K562 (cell line): ENCODE data around the gene NEURL4. TPM values are rescaled to one million over a fixed set of nuclear protein-coding genes. Genes with fewer than 3 reads are reported as not detected.

Experiments
- ASH1L ChIP-seq: fragments of 450-650 bp; IDR thresholded peaks from 2 replicates; pipeline ENCODE4 v1.6.1; 2018; ENCODE audit warnings: borderline replicate concordance, mild to moderate bottlenecking, low read depth; ENCODE audit not compliant: partially characterized antibody
- BHLHE40 ChIP-seq: IDR thresholded peaks from 2 replicates; pipeline ENCODE4 v1.6.1; 2011; ENCODE audit warnings: low read length, improper control_type of control experiment
- BRF1 ChIP-seq: IDR thresholded peaks from 3 replicates; pipeline ENCODE4 v1.6.1; 2011; ENCODE audit warnings: borderline replicate concordance, mild to moderate bottlenecking; ENCODE audit not compliant: insufficient read length; ENCODE audit errors: extremely low read depth
- CBX5 ChIP-seq: IDR thresholded peaks from 2 replicates; pipeline ENCODE4 v1.6.1; 2014; ENCODE audit warnings: low read depth, borderline replicate concordance
- LARP7 ChIP-seq: fragments of 450-650 bp; IDR thresholded peaks from 2 replicates; pipeline ENCODE4 v1.6.1; 2016
- MYBL2 ChIP-seq, 2 experiments: fragments of 450-650 bp in 1 of 2; sonication (generic) in 1 of 2; formaldehyde crosslinking in 1 of 2; IDR thresholded peaks; 2 replicates each; pipeline versions ENCODE4 v1.6.1 to v1.8.1; 2017 to 2022; ENCODE audit warnings: borderline replicate concordance in 1 of 2, inconsistent platforms in 1 of 2, low read depth in 1 of 2, mild to moderate bottlenecking in 1 of 2, missing genetic modification reagents in 1 of 2, moderate library complexity in 1 of 2
- RAD21 ChIP-seq, 2 experiments: fragments of 250-450 bp in 1 of 2; fragments of 450-650 bp in 1 of 2; sonication (Bioruptor Pico) in 1 of 2; formaldehyde crosslinking in 1 of 2; IDR thresholded peaks in 1 of 2; conservative IDR thresholded peaks in 1 of 2; 2 replicates each; pipeline versions ENCODE4 v1.4.0 to v1.8.0; 2020 to 2022; ENCODE audit warnings: mild to moderate bottlenecking in 2 of 2, moderate library complexity in 1 of 2
- RBM14 ChIP-seq: fragments of 200-400 bp; formaldehyde crosslinking; IDR thresholded peaks from 2 replicates; pipeline ENCODE4 v1.6.1; 2018; ENCODE audit warnings: low read depth, mild to moderate bottlenecking, low read length, moderate library complexity, borderline replicate concordance; ENCODE audit not compliant: insufficient read depth
- SNIP1 ChIP-seq: fragments of 450-650 bp; IDR thresholded peaks from 2 replicates; pipeline ENCODE4 v1.7.1; 2017; ENCODE audit warnings: low read depth, mild to moderate bottlenecking
- SUPT5H ChIP-seq: fragments of 450-650 bp; IDR thresholded peaks from 2 replicates; pipeline ENCODE4 v1.6.1; 2016
- WHSC1 ChIP-seq: IDR thresholded peaks from one replicate; pipeline ENCODE4 v1.6.1; 2012; ENCODE audit warnings: low read length, control low read depth, inconsistent platforms
- ZNF282 ChIP-seq: sonication (generic); formaldehyde crosslinking; IDR thresholded peaks from 2 replicates; pipeline ENCODE4 v1.8.1; 2023; ENCODE audit warnings: missing genetic modification reagents
- ZNF354B ChIP-seq: fragments of 250-450 bp; sonication (Bioruptor Pico); IDR thresholded peaks from 2 replicates; pipeline ENCODE4 v1.4.0; 2020
- polyA plus RNA-seq, 8 experiments: library from polyadenylated mRNA; depleted of rRNA in 4 of 8; stranded (reverse) in 5 of 8; unstranded in 3 of 8; fragments of >200 nt; fragmentation: Nextera tagmentation in 2 of 8; fragmentation: Illumina TruSeq in 1 of 8; extraction: Ambion mirVana in 2 of 8; extraction: Trizol in 1 of 8; gene quantifications; 2 replicates each; pipeline versions ENCODE4 v1.2.1 to v1.2.3, GENCODE V29; 2011 to 2014; ENCODE audit warnings: inconsistent platforms in 1 of 8, missing spikeins in 1 of 8
- total RNA-seq, 7 experiments: library from RNA; depleted of rRNA in 6 of 7; stranded (reverse); fragments of >200 nt in 6 of 7; fragmentation: Illumina TruSeq in 2 of 7; extraction: Trizol in 2 of 7; gene quantifications; 2 replicates each; pipeline versions ENCODE4 v1.2.1 to v1.2.3, GENCODE V29; 2011 to 2021; ENCODE audit warnings: low replicate concordance in 1 of 7
- TF ChIP-seq, protein P1 (sequence below): fragments of 200-800 bp; sonication (Bioruptor generic); IDR thresholded peaks from 2 replicates; pipeline ENCODE4 v1.6.1; 2017; ENCODE audit warnings: missing genetic modification characterization, missing compliant biosample characterization
- TF ChIP-seq, protein P2 (sequence below), 2 experiments: fragments of 250-450 bp in 1 of 2; fragments of 450-650 bp in 1 of 2; sonication (Bioruptor Pico) in 1 of 2; IDR thresholded peaks; 2 replicates each; pipeline versions ENCODE4 v1.6.1 to v1.8.0; 2016 to 2021; ENCODE audit warnings: mild to moderate bottlenecking in 2 of 2, moderate library complexity in 2 of 2, missing compliant biosample characterization in 1 of 2, missing genetic modification characterization in 1 of 2
- TF ChIP-seq, protein P3 (sequence below), 2 experiments: fragments of 450-650 bp in 1 of 2; sonication (generic) in 1 of 2; formaldehyde crosslinking in 1 of 2; IDR thresholded peaks; 2 replicates each; pipeline versions ENCODE4 v1.7.1 to v1.9.0; 2016 to 2022; ENCODE audit warnings: inconsistent platforms in 1 of 2, mild to moderate bottlenecking in 1 of 2, missing genetic modification reagents in 1 of 2

NEURL4 gene
- total and polyA plus RNA-seq, 9 of the 15 experiments (the other 6 are each of a cell fraction or from before 2014, with no cell fraction given), result 0.08 to 37.4 (median 11.5) TPM

DNA sequence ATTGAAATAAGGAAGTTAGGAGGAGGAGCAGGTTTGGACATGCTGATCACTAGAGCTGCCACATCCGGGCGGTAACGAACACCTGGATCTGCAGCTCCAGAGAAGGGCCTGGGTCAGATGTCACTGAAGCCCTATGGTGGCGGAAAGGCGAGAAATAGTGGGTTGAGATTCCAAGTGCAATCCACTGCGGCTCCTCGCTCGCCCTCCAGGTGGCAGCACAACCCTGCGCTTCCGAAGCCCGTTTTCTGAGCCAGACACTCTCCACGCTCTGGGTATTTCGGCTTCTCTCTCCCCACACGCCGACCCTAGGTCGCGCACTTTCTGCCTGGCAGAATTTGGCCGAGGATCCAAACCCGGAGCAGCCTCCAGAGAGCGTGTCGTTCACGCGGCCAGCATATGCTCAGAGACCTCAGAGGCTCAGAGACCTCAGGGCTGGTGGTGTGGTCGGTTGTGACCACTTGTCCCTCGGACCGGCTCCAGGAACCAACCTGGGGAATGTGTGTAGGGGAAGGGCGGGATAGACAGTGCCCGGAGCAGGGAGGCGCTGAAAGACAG, 48.5 kb downstream of the NEURL4 start (continued):
- TF ChIP-seq LARP7 (0 out of 2 replicates have a peak, but pooled peaks have one; percentile 35), CBX5 (no peak), BRF1 (no peak), SNIP1 (no peak), ASH1L (no peak), SUPT5H (0 out of 2 replicates have a peak, but pooled peaks have one; percentile 43), ZNF354B (CRISPR knock-in tag) (no peak), MYBL2 (IDR thresholded peaks at IDR 0.05; ENCODE audit: low read depth) (no peak), MYBL2 (CRISPR knock-in tag; IDR thresholded peaks at IDR 0.05; ENCODE audit: borderline replicate concordance) (no peak), RAD21 (CRISPR knock-in tag; conservative IDR thresholded peaks at IDR 0.05 in 1 of 2, IDR thresholded peaks at IDR 0.05 in 1 of 2) (peak; percentile 87 to 94), WHSC1 (no peak), ZNF282 (CRISPR knock-in tag) (no peak), RBM14 (no peak), BHLHE40 (0 out of 2 replicates have a peak, but pooled peaks have one; percentile 15)
- TF ChIP-seq, protein P1, sequence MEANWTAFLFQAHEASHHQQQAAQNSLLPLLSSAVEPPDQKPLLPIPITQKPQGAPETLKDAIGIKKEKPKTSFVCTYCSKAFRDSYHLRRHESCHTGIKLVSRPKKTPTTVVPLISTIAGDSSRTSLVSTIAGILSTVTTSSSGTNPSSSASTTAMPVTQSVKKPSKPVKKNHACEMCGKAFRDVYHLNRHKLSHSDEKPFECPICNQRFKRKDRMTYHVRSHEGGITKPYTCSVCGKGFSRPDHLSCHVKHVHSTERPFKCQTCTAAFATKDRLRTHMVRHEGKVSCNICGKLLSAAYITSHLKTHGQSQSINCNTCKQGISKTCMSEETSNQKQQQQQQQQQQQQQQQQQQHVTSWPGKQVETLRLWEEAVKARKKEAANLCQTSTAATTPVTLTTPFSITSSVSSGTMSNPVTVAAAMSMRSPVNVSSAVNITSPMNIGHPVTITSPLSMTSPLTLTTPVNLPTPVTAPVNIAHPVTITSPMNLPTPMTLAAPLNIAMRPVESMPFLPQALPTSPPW (CRISPR knock-in tag), result peak; percentile 30; the same call in 1 of the 2 replicates
- TF ChIP-seq, protein P2, sequence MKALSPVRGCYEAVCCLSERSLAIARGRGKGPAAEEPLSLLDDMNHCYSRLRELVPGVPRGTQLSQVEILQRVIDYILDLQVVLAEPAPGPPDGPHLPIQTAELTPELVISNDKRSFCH (CRISPR knock-in tag; IDR thresholded peaks at IDR 0.05), result no peak
- TF ChIP-seq, protein P2 (tag; IDR thresholded peaks at IDR 0.05), result 0 out of 2 replicates have a peak, but pooled peaks have one; percentile 27
- TF ChIP-seq, protein P3, sequence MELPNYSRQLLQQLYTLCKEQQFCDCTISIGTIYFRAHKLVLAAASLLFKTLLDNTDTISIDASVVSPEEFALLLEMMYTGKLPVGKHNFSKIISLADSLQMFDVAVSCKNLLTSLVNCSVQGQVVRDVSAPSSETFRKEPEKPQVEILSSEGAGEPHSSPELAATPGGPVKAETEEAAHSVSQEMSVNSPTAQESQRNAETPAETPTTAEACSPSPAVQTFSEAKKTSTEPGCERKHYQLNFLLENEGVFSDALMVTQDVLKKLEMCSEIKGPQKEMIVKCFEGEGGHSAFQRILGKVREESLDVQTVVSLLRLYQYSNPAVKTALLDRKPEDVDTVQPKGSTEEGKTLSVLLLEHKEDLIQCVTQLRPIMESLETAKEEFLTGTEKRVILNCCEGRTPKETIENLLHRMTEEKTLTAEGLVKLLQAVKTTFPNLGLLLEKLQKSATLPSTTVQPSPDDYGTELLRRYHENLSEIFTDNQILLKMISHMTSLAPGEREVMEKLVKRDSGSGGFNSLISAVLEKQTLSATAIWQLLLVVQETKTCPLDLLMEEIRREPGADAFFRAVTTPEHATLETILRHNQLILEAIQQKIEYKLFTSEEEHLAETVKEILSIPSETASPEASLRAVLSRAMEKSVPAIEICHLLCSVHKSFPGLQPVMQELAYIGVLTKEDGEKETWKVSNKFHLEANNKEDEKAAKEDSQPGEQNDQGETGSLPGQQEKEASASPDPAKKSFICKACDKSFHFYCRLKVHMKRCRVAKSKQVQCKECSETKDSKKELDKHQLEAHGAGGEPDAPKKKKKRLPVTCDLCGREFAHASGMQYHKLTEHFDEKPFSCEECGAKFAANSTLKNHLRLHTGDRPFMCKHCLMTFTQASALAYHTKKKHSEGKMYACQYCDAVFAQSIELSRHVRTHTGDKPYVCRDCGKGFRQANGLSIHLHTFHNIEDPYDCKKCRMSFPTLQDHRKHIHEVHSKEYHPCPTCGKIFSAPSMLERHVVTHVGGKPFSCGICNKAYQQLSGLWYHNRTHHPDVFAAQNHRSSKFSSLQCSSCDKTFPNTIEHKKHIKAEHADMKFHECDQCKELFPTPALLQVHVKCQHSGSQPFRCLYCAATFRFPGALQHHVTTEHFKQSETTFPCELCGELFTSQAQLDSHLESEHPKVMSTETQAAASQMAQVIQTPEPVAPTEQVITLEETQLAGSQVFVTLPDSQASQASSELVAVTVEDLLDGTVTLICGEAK (IDR thresholded peaks at IDR 0.05), result peak; percentile 25; the same call in 1 of the 2 replicates
- TF ChIP-seq, protein P3 (CRISPR knock-in tag; IDR thresholded peaks at IDR 0.05), result peak; percentile 33; the same call in 1 of the 2 replicates
